Fibroblast of peridontal ligament (primary cell): ENCODE data around the gene SLC25A13.

ENCODE experiments used
- DNase-seq: peaks from one replicate; pipeline ENCODE4 v3.0.0-alpha.2; 2010; ENCODE audit errors: extremely low read depth

Gene SLC25A13

GRCh38 chr7:96093435-96093834, 228.5 kb downstream of the SLC25A13 start:
- DNase-seq = peak; percentile 95

GRCh38 chr7:96090756-96091155, 231.1 kb downstream of the SLC25A13 start:
- no peak for DNase-seq

- DNase-seq = no peak
These were observed 232.4 kb downstream of the SLC25A13 start for GRCh38 chr7:96089511-96089910.

GRCh38 chr7:96088579-96088978, 233.3 kb downstream of the SLC25A13 start:
- DNase-seq = no peak

GRCh38 chr7:96085953-96086352, 235.9 kb downstream of the SLC25A13 start:
- DNase-seq = no peak

- DNase-seq = peak; percentile 70
These were observed 236.9 kb downstream of the SLC25A13 start for GRCh38 chr7:96084881-96085553.

- DNase-seq = no peak
These were observed 241.9 kb downstream of the SLC25A13 start for GRCh38 chr7:96080027-96080426.

GRCh38 chr7:96076350-96076707, 245.6 kb downstream of the SLC25A13 start:
- DNase-seq = no peak

- DNase-seq = peak; percentile 74
These were observed 246.2 kb downstream of the SLC25A13 start for GRCh38 chr7:96075510-96076349.

- DNase-seq = no peak
These were observed 247.0 kb downstream of the SLC25A13 start for GRCh38 chr7:96074871-96075270.
